ENCODE results near the gene PLS1.
"Not testable (repeated sequence)": the region's sequence is repeated elsewhere in the genome, so short reads cannot be mapped to it uniquely, and the experiment has no call there.

DNA sequence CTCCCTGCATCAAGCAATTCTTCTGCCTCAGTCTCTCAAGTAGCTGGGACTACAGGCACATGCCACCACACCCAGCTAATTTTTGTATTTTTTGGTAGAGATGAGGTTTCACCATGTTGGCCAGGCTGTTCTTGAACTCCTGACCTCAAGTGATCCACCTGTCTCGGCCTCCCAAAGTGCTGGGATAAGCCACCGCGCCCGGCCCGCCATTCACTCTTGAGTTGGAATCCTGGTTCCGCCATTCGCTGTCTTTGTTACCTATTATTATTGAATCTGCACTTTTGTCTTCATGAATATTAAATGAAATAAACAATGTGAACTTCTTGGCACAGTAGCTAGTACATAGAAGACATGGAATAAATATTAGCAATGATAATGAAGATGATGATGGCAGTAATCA lies 3.9 kb upstream of the PLS1 start:
- TF ChIP-seq ISL1 (CRISPR knock-in tag; IDR thresholded peaks at IDR 0.05); PPARA (CRISPR knock-in tag; IDR thresholded peaks at IDR 0.05; ENCODE audit: borderline replicate concordance); ZFP3 (CRISPR knock-in tag; IDR thresholded peaks at IDR 0.05): not testable (repeated sequence)
